HepG2 (cell line): ENCODE data around the gene KIF1B.
"Not testable (repeated sequence)": the region's sequence is repeated elsewhere in the genome, so short reads cannot be mapped to it uniquely, and the experiment has no call there.

Experiments used
- MED1 ChIP-seq: sonication (generic); formaldehyde crosslinking; IDR thresholded peaks from 2 replicates; pipeline ENCODE4 v1.4.0; 2020; ENCODE audit warnings: missing genetic modification reagents
- ZNF501 ChIP-seq: sonication (generic); formaldehyde crosslinking; IDR thresholded peaks from 2 replicates; pipeline ENCODE4 v1.5.1; 2020; ENCODE audit warnings: mild to moderate bottlenecking, moderate library complexity, missing genetic modification reagents

- not testable (repeated sequence) for TF ChIP-seq ZNF501, MED1 (CRISPR knock-in tag)
Observed at GRCh38 chr1:10251325-10252108, 41.1 kb downstream of the KIF1B start.
